ENCODE measurements around the gene SETBP1.

Gene SETBP1

DNA sequence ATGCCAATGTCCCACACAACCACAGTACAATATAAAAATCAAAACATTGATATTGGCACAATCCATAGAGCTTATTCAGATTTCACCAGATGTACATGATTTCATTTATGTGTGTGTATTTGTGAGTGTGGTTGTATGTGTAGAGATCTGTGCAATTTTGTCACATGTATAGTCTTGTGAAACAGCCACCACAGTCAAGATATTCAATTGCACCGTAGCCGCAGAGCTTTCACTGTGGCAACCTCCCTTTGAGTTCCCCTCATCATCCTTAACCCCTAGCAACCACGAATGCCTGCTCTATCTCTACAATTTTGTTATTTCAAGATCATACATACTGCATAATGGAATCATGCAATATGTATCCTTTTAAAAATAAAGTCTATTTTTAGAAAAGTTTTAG is 391.3 kb downstream of the SETBP1 start:
- no peak for DNase-seq (ENCODE audit: low spot score)

DNA sequence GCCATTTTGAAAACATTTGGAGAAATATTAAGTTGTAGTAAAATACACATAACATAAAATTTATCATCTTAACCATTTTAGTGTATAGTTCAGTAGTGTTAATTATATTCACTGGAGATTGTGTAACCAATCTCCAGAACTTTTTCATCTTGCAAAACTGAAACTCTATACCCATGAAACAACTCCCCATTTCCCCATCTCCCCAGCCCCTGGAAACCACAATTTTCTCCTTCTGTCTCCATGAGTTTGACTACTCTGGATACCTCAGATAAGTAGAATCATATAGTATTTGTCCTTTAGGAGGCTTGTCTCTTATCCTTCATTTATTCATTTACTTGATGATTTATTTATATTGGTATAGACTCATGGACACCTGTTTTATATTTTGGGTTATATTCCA is 392.9 kb downstream of the SETBP1 start:
- DNase-seq (ENCODE audit: low spot score) = no peak

DNA sequence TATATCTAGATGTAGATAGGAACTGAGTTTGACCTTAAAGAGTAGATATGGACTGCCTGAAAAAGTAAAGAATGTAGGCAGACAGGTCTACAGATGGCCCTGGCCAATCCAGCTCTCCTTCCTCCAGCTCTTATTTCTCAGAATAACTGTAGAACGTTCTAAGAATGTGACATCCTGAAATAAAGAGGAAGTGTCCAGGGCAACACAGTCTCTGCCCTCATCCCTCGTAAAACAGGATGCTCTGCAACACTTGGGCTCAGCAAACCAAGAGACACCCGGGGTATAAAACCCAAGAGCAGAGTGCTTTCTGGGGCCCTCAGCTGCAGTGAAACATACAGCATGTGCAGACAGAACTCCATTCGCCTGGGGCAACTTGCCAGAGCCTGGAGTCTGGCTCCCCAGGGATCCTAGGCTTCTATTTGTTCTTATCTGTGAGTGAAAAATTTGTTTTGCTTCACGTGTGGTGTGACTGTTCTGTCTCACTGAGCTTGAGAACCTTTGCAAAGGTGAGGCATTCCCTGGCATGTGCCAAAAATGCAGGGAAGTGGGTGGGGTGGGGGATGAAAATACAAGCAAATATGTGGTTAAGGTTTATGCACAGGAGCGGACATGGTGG is 401.0 kb downstream of the SETBP1 start:
- no peak for DNase-seq (ENCODE audit: low spot score)

DNA sequence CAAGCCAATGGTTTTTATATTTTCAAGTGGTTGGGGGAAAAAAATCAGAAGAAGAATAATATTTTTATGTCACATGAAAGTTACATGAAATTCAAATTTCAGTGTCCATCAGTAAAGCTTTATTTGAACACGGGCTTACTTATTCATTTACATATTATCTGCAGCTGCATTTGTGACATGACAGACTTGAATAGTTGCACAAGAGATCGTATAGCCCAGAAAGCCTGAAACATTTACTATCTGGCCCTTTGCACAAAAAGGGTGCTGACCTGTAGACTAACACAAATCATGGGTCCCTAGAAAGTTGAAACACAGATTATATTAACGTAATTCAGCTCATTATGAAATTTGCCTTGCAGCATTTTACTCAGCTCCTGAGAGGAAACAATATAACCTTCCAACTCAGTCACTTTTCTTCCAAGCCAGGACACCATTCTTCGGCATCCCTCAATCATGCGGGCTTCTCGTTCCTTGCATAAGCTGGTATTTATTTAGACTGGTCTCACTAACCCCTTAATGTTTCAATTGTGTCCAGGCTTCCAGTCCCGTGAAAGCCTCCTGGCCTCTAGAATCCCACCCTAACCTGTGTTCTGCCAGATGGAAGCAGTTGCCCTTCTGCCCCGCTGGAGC is 402.7 kb downstream of the SETBP1 start:
- DNase-seq (ENCODE audit: low spot score) = no peak

DNA sequence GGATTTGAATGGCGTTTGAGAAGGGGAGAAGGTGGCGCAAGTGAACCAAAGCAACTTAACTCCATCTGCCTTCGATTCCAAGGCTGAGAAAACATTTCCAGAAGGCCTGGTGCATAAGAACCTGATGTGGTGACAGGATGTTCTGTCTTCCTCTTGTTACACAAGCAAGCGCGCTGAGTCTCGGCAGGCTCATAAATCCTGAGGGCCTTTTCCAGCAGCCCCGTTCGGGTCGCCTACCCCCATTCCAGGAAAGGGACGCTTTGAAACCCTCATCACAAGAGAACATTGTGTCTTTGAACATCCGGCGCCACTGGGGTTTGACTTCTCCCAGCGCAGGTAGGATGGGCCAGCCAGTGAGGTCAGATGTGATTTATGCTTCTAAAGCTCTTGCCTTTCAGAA is 403.5 kb downstream of the SETBP1 start:
- DNase-seq (ENCODE audit: low spot score) = no peak

DNA sequence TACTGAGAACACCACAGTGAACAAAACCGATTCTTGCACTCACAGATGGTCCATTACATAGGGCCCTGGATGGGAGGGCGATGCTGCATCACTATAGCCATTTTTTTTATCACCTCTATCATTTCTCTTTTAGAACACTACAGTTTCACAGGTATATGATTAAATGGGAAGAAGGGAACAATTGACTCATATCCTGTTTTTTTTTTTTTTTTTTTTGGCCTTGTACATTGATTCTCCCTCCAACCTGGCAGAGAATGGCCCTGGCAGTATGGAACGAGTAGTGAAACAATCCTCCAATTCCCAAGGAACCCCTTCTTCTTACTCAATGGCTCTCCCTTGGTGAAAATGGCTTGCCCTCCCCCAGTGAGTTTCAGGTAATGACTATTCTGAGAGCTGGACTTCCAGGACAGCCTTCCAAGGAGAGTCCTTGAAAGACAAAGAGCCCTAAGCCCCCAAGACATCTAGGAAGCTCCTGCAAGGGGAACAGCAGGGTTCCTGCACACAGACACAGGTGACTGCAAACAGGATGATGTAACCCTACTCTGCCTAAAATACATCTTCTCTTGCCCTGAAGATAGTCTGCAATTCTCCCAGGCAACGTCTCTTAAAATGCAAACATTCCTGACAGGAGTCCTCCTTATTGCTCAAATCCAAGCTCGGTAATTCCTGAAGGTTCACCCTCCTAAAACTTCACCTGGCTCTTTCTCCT is 405.4 kb downstream of the SETBP1 start:
- DNase-seq (ENCODE audit: low spot score) = no peak

DNA sequence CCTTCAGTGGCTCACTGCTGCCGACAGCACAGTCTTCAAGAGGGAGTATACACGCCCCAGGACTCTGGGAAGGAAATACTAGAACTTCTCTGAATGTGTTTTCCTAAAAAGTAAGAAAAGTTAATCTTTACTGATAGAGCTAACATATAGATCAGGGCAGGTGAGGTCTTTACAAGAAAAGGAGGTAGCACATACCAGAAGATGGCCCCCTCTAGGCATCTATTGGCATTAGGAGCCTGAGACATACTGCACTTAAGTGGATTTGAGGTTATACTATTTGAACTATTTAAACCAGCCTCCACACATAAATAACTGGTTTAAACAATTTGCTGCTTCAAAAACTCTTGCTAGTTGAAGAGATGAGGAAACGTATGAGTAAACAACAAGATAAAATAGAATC is 406.1 kb downstream of the SETBP1 start:
- DNase-seq (ENCODE audit: low spot score) = no peak

DNA sequence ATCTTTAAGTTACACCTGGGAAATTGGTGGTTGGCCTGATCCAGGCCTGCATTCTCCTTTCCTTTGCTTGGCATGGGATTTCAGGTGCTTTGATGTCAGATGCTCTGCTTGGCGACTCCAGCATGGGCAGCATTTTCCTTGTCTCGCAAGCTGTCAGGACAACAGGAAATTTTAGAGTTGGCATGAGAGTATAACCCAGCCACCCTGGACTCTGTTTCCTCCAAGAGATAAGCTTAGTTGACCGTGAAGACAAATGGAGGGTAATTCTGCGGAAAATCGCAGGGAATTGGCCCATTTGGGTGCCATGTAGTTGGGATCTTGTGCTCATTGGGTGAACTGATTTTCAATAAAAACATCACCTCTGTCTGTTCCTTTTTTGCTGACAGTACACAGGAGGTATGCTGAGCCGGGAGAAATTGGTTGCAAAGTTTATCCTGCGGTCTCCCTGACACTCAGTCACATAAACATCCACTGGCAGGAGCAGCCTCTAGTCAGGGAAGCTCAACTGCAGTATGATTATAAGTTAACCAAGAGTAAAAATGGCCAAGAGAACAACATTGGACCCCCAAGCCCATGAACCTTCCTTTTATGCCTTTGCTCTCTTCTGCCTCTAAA is 409.9 kb downstream of the SETBP1 start:
- DNase-seq (ENCODE audit: low spot score) = no peak

DNA sequence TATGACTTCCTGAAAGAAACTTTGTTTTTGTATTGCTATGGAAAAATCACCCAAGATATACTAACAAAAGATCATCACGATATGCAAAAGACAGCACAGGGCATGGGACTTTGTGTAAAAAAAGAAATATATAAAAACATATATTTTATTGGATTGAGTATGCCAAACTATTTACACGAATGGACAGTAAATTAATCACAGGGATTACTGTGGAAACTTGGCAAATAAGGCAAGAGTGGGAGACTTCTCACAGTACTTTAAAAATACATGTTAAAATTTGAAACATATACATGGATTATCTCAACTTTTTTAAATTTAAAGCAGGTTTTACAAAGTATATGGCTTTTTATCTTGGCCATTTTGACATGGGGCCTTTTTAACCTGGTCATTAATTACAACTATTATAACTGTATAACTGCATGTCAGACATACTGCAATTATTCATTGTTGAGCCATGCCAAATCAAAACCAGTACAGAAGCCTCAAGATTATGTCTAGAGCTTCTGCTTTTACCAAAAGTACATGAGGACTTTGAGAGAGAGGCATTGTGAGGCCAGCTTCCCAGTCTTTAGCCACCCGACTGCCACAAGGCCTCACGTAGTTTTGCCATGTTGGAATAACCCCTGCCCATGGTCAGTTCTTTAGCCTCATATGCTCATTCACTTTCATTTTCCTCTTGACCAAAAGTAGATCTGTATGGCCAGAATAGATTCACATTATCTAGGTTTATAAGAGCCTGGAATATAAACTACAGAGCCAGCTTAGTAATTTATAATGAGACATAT is 419.8 kb downstream of the SETBP1 start:
- DNase-seq (ENCODE audit: low spot score) = no peak

DNA sequence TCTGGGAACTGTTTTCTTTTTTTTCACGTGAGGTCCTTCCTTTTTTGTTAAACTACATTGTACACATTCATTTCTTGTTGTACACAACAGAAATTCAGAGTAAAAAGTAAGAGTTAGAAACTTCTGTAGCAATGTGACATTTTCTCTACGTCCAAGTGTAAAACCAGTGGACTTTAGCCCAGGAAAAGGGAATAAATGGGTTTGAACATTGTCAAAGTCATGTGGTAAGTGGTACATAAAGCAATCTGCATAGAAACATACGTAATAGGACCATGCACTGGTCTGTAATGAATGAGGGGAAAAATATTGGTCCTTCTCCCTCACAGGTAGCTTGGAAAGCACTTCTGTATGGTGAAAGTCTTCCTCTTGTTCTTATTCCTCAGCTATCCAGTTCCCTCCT is 421.4 kb downstream of the SETBP1 start:
- no peak for DNase-seq (ENCODE audit: low spot score)

DNA sequence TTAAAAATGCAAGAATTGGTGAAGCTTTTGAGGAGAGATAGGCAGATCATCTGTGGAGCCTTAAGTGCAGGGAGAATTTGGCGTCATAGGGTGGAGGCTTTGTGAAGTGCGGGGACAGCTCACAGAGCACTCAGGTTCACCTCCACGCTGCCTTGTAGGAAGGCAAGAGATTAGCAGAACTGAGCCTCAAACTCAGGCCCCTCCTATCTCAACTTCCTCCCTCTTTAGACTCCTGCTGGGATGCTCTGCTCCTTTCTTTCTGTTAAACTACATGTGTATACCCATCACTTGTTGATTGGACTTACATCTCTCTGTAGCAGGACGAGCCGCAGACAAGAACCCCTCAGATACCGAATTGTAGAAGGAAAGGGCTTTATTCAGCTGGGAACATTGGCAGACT is 422.2 kb downstream of the SETBP1 start:
- DNase-seq (ENCODE audit: low spot score) = no peak

DNA sequence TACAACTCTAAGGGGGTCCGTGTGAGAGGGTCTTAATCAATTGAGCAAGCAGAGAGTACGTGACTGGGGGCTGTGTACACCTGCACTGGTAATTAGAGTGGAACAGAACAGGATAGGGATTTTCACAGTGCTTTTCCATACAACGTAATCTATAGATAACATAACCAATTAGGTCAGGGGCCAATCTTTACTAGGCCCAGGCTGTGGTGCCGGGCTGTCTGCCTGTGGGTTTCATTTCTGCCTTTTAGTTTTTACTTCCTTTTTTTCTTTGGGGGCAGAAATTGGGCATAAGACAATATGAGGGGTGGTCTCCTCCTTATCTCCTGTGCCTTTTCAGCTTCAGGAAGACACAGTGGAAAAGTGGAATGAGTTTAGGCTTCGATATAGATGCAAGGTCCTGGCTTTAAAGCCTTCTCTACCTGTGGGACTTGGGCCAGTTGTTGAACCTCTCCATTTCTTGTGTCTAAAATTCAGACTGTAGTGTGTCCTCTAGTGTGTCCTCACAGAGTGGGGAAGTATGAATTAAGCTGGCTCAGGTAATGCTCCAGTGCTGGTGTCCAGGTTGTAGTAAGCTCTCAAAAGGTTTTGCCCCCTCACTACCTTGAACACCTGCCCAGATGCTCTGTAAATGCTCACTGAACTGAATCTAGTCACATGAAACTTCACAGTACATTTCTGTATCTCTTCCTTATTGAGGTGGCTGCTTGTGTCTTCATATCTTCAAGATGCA is 422.8 kb downstream of the SETBP1 start:
- DNase-seq (ENCODE audit: low spot score) = no peak

DNA sequence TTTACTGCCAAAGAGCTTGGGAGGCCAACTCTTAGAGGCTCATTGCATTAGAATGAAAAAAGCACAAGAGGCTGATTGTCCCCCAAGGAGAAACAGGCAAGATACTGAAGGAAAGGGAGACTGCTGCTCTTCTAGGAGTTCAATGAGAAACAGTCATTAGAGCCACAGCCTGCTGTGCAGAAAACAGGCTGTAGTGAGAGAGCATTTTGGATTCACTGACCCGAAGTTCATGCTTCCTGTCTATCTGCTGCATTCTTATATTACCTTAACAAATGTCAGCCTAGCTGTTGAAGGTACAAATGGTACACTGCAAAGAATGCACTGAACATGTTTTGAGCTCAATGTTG is 423.3 kb downstream of the SETBP1 start:
- DNase-seq (ENCODE audit: low spot score) = no peak

DNA sequence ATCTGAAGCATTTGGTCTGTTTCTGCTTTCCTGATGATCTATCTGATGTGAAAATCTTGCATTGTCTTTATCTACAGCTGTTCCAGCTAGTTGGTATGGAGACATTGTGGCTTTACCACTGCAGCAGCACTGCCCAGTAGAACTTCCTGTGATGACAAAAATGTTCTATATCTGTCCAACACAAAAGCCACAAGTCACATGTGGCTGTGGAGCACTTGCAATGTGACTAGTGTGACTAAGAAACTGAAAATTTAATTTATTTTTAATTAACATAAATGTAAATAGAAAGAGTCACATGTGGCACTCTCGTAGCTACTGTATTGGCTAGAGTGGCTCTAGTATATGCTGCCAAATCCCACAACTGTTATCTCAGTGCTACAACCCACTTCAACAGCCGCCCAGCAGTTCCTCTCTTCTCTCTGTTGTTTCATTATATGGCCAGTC is 425.7 kb downstream of the SETBP1 start:
- DNase-seq (ENCODE audit: low spot score) = no peak

DNA sequence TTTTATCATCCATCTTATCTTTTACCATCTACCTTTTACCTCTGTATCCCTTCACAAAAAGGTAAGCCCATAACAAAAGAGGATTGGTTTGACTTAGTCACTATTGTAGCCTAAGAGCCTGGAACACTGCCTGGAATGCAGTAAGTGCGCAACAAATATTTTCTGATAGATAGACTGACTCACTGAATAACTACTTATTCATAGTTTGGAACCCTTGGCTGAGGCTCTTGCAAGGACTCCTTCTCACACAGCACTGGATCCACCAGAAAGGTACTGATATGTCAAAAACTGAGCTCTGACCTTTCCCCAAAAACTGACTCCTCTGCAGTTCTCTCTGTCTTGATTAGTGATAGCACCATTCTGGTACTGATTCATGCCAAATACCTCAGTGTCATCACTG is 426.7 kb downstream of the SETBP1 start:
- DNase-seq (ENCODE audit: low spot score) = no peak

DNA sequence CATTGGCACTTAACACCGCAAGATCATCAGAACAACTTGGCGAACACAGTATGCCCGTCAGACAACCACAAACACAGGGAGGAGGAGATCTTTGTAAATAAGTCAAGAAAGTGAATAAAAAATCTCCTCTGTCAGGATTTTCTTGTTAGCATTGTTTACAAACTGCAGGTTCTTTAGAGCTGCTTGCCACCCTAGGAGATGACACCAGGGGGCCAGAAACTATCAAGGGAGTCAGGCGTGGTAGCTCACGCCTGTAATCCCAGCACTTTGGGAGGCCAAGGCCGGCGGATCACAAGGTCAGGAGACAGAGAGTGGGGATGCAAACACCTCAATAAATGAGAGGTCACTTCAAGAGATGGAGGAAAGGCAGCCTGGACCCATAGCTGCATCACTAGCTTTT is 428.1 kb downstream of the SETBP1 start:
- no peak for DNase-seq (ENCODE audit: low spot score)

DNA sequence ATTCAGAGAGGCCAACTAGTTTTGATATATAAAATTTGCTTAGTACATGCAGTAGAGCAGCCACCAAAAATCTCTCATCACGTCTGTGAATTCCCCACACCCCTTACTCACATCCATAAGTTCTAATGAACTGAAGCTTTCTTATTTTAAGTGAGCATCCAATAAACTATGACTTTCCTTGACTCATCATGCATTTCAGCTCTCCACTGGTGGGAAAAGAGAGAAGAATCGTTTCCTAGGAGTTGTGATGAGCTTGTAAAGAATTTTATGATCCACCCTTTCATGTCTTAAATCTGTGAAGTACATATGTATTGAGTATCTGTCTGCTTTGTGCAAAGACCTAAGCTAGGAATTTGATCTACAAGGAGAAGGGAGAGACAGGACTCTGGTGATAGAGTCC is 428.6 kb downstream of the SETBP1 start:
- no peak for DNase-seq (ENCODE audit: low spot score)

DNA sequence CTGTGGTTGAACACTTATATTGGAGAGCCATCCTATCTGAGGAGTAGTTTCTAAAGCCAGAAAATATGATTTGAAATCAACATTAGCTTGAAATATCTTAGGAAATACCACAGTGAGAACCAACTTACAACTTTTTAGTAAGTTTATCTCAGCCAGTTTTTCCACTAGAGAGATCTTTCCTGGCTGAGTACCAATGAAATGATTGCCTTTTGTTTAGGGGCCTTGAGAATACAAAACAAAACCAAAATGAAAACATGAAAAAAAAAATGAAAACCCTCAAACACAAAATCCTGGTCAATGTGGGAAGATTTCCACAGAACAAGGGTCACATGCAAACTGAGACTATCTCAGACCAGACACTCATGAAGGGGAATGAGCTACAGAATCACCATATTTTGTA is 429.0 kb downstream of the SETBP1 start:
- no peak for DNase-seq (ENCODE audit: low spot score)

DNA sequence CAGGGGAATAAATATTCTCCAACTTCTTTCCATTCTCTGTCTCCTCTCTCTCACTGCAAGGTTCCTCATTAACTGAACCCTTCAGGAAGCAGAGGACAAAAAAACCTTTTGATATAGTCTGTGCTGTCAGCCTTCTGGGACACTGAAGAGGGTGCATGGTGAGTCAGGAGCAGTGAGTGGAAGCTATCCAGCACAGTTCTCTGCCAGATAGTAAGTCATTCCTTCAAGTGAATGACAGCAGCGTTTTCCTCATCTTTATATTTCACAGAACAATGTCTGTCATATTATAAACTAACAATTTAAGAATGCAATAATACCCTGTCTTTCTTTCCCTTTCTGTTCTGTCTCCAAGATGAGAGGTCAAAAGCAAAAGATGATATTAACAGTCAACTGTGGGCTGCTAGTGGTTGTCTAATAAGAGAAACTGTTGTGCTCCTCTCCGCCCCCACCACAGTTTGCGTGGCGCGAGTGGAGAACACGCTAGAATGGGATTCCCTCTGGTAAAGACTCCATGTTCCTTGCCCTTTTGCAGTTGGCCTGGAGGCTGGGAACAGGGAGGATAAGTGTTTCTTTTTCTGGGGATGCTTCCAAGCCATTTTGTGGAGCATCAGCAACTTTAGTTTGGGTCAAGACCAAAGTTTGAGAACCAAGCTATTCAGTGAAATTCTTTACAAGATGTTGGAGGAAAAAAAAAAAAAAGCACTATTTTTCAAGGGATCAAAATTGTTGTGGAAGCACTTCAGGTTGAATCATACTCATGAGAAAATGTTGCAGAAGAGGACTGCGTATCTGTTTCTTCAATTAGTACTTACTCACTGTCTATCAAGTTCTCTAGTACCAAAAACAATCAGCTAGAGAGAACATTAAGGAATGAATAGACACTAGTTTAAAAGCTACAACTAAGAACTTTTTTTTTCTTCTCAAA is 430.2 kb downstream of the SETBP1 start:
- no peak for DNase-seq (ENCODE audit: low spot score)

DNA sequence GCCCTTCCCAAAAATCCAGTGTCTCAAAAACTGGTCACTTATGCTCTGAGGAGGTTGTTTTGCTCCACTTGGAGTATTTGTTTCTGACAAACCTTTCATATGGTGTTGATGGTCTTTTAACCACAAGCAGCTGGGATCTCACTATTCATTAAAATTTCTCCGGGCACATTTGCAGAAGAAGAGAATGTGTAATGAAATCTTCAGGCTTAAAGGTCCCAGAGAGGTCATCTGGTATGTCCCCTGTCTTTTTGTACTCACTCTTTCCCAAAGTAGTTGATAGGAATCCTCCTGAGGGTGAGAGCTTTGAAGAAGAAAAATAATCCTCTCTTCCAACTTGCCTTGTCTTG is 430.8 kb downstream of the SETBP1 start:
- DNase-seq (ENCODE audit: low spot score) = no peak

DNA sequence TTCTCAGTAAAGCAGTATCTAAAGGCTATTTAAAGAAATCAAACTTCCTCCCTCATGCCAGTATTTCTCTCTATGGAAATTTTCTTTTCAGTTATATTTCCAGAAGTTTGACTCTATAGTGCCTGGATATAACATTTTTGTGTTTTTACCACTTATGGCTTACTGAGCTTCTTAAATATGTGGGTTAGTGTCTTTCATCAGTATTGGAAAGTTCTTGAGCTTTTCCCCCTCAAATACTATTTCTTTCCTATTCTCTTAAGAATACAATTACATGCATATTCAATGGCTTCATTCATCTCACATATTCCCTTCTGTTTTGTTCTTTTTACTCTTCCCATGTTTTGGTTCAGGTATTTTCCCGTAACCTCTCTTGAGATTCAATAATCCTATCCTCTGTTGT is 432.0 kb downstream of the SETBP1 start:
- DNase-seq (ENCODE audit: low spot score) = no peak
